HFFc6 (cell line): ENCODE data around the gene CELA1. TPM values are rescaled to one million over a fixed set of nuclear protein-coding genes. Genes with fewer than 3 reads are reported as not detected.

Experiments used
- DNase-seq: peaks from one replicate; pipeline ENCODE4 v3.0.0-alpha.2; 2018
- H3K27ac Mint-ChIP-seq: 2 replicates; pipeline ENCODE4 v1.8.0; 2020; ENCODE audit warnings: mild to moderate bottlenecking, mixed read lengths
- H3K27me3 Mint-ChIP-seq: 2 replicates; pipeline ENCODE4 v1.8.0; 2021; ENCODE audit warnings: mild to moderate bottlenecking, moderate library complexity, mixed read lengths; ENCODE audit not compliant: insufficient read depth
- H3K36me3 Mint-ChIP-seq: 2 replicates; pipeline ENCODE4 v1.8.0; 2021; ENCODE audit warnings: low read depth, mixed read lengths
- H3K4me1 Mint-ChIP-seq: 2 replicates; pipeline ENCODE4 v1.8.0; 2020; ENCODE audit warnings: low read depth, mixed read lengths
- H3K4me3 Mint-ChIP-seq: 2 replicates; pipeline ENCODE4 v1.8.0; 2020; ENCODE audit warnings: mild to moderate bottlenecking, moderate library complexity, mixed read lengths
- H3K9me3 Mint-ChIP-seq: 2 replicates; pipeline ENCODE4 v1.8.0; 2020; ENCODE audit warnings: mild to moderate bottlenecking, mixed read lengths
- CTCF ChIP-seq: fragments of 200-600 bp; sonication (generic); IDR thresholded peaks from 2 replicates; pipeline ENCODE4 v1.5.0; 2021; ENCODE audit warnings: antibody characterized with exemption, mild to moderate bottlenecking
- total RNA-seq, 6 experiments: library from RNA; stranded (reverse); fragmentation: NEBNext Ultra II Directional; extraction: Animal tissue kit (Norgen Biotek cat#: 25700); gene quantifications; 2 replicates in 1 of 6; 3 replicates in 5 of 6; pipeline ENCODE4 v1.2.3, GENCODE V29; 2021

CELA1 gene
- total RNA-seq, 6 experiments from 2014 or later: not detected

- no peak for TF ChIP-seq CTCF
- no peaks in the 10 kb centered on the region for H3K9me3 Mint-ChIP-seq
- DNase-seq: no peak
- peaks cover 9% of the 10 kb centered on the region for H3K4me1 Mint-ChIP-seq
- no peak overlapping the region for H3K4me3 Mint-ChIP-seq
- peaks cover 6% of the 10 kb centered on the region; the same call in 1 of the 2 replicates for H3K27me3 Mint-ChIP-seq
- H3K36me3 Mint-ChIP-seq: no peaks in the 10 kb centered on the region
- H3K27ac Mint-ChIP-seq: no peak overlapping the region
Observed at GRCh38 chr12:51285843-51286242, 60.6 kb downstream of the CELA1 start.

- Mint-ChIP-seq H3K4me3 (no peak overlapping the region), H3K36me3 (no peaks in the 10 kb centered on the region), H3K4me1 (peaks cover 20% of the 10 kb centered on the region), H3K27me3 (peaks cover 4% of the 10 kb centered on the region; the same call in 1 of the 2 replicates), H3K9me3 (no peaks in the 10 kb centered on the region), H3K27ac (no peak overlapping the region; the same call in 1 of the 2 replicates)
- TF ChIP-seq CTCF: no peak
- peak; percentile 25 for DNase-seq
Observed at GRCh38 chr12:51281202-51281924, 65.1 kb downstream of the CELA1 start.

Other genes starting within 250 kb of the CELA1 start
- 10 to 100 TPM; 23.6 to 26.5 (median 25.8) TPM for gene TFCP2, start 173.5 kb downstream of the CELA1 start, total RNA-seq
- 1 to 10 TPM; 3.6 to 5.8 (median 4.2) TPM for gene POU6F1, start 128.6 kb downstream of the CELA1 start, total RNA-seq
- gene DAZAP2, start 107.9 kb downstream of the CELA1 start, total RNA-seq: 100 to 1,000 TPM in 4 of 6 experiments, 10 to 100 TPM in 2; 84.7 to 137 (median 117) TPM
- gene SMAGP, start 76.3 kb downstream of the CELA1 start, total RNA-seq: 10 to 100 TPM; 30.0 to 43.5 (median 32.5) TPM
- not detected for gene BIN2, start 22.5 kb downstream of the CELA1 start, total RNA-seq
- gene GALNT6, start 44.7 kb upstream of the CELA1 start, total RNA-seq: 10 to 100 TPM; 68.2 to 93.9 (median 71.7) TPM
- gene SLC4A8, start 78.2 kb upstream of the CELA1 start, total RNA-seq: 10 to 100 TPM; 10.2 to 21.9 (median 14.4) TPM
- gene SCN8A, start 244.6 kb upstream of the CELA1 start, total RNA-seq: 10 to 100 TPM; 13.4 to 16.0 (median 15.3) TPM